Measurements from ENCODE around the gene TMEM132C. TPM values are rescaled to one million over a fixed set of nuclear protein-coding genes. Genes with fewer than 3 reads are reported as not detected.

TMEM132C gene
- total RNA-seq, 2 experiments from 2014 or later = not detected

GRCh38 chr12:128654468-128654867 is 387.5 kb downstream of the TMEM132C start:
- H3K9me2 ChIP-seq (ENCODE audit: insufficient read depth, low read length) = no peaks in the 10 kb centered on the region
- H4K20me1 ChIP-seq (ENCODE audit: insufficient read depth, low read length) = no peaks in the 10 kb centered on the region
- intact Hi-C loops (cut with micrococcal nuclease; ENCODE audit: unreplicated experiment) = no loop called here
- no peaks in the 10 kb centered on the region for H3K36me3 ChIP-seq (ENCODE audit: insufficient read depth, low read length)
- ChIA-PET POLR2A (no interaction called here), CTCF (ENCODE audit: unreplicated experiment) (no interaction called here)
- H2AFZ ChIP-seq (ENCODE audit: low read length) = no peak overlapping the region
- no peak overlapping the region for H3K4me3 ChIP-seq (ENCODE audit: low read depth, low read length, poor library complexity, severe bottlenecking)
- DNase-seq (ENCODE audit: low spot score) = no peak
- H3K4me1 ChIP-seq (ENCODE audit: insufficient read depth, low read length, poor library complexity, severe bottlenecking) = no peaks in the 10 kb centered on the region
- BruUV-seq (replicated peaks) = no TSS peak
- no peaks in the 10 kb centered on the region for H3K9me3 ChIP-seq (ENCODE audit: low read length)
- H3K4me2 ChIP-seq (ENCODE audit: low read length) = no peak overlapping the region
- no peaks in the 10 kb centered on the region for H3K79me2 ChIP-seq (ENCODE audit: insufficient read depth, low read depth, low read length)
- H3K27ac ChIP-seq (ENCODE audit: low read depth, low read length, poor library complexity, severe bottlenecking) = no peak overlapping the region
- no peak for TF ChIP-seq CTCF (conservative IDR thresholded peaks at IDR 0.05; ENCODE audit: low read length)
- no peak for TF ChIP-seq EZH2phosphoT487 (IDR thresholded peaks at IDR 0.05; ENCODE audit: borderline replicate concordance, low read depth, low read length)

- no peaks in the 10 kb centered on the region for H3K9me3 ChIP-seq (ENCODE audit: low read length)
- no peak overlapping the region for H3K27ac ChIP-seq (ENCODE audit: low read depth, low read length, poor library complexity, severe bottlenecking)
- intact Hi-C loops (cut with micrococcal nuclease; ENCODE audit: unreplicated experiment) = no loop called here
- no peaks in the 10 kb centered on the region for H3K4me1 ChIP-seq (ENCODE audit: insufficient read depth, low read length, poor library complexity, severe bottlenecking)
- H3K4me2 ChIP-seq (ENCODE audit: low read length) = no peak overlapping the region
- no peaks in the 10 kb centered on the region for H3K36me3 ChIP-seq (ENCODE audit: insufficient read depth, low read length)
- ChIA-PET POLR2A (interaction anchor here (0.6 kb wide), 2 partner anchors 33 to 37 kb away, joined by 3 to 4 read pairs; no protein-coding TSS in a partner anchor), CTCF (ENCODE audit: unreplicated experiment) (no interaction called here)
- TF ChIP-seq EZH2phosphoT487 (IDR thresholded peaks at IDR 0.05; ENCODE audit: borderline replicate concordance, low read depth, low read length) (no peak), CTCF (conservative IDR thresholded peaks at IDR 0.05; ENCODE audit: low read length) (no peak)
- DNase-seq (ENCODE audit: low spot score) = no peak
- no TSS peak for BruUV-seq (replicated peaks)
- H3K79me2 ChIP-seq (ENCODE audit: insufficient read depth, low read depth, low read length) = no peaks in the 10 kb centered on the region
- H2AFZ ChIP-seq (ENCODE audit: low read length) = no peak overlapping the region
- H4K20me1 ChIP-seq (ENCODE audit: insufficient read depth, low read length) = no peaks in the 10 kb centered on the region; the same call in 1 of the 2 replicates
- no peak overlapping the region for H3K4me3 ChIP-seq (ENCODE audit: low read depth, low read length, poor library complexity, severe bottlenecking)
- H3K9me2 ChIP-seq (ENCODE audit: insufficient read depth, low read length) = no peaks in the 10 kb centered on the region
These were observed 390.4 kb downstream of the TMEM132C start for GRCh38 chr12:128657378-128657777.

- H4K20me1 ChIP-seq (ENCODE audit: insufficient read depth, low read length) = no peaks in the 10 kb centered on the region; the same call in 1 of the 2 replicates
- no peaks in the 10 kb centered on the region for H3K36me3 ChIP-seq (ENCODE audit: insufficient read depth, low read length)
- intact Hi-C loops (cut with micrococcal nuclease; ENCODE audit: unreplicated experiment) = no loop called here
- CTCF ChIA-PET (ENCODE audit: unreplicated experiment) = no interaction called here
- H3K9me2 ChIP-seq (ENCODE audit: insufficient read depth, low read length) = no peaks in the 10 kb centered on the region
- POLR2A ChIA-PET = no interaction called here
- no peak overlapping the region for H3K4me3 ChIP-seq (ENCODE audit: low read depth, low read length, poor library complexity, severe bottlenecking)
- DNase-seq (ENCODE audit: low spot score) = no peak
- H3K27ac ChIP-seq (ENCODE audit: low read depth, low read length, poor library complexity, severe bottlenecking) = no peak overlapping the region
- no peak overlapping the region for H3K4me2 ChIP-seq (ENCODE audit: low read length)
- no peak overlapping the region for H2AFZ ChIP-seq (ENCODE audit: low read length)
- no peaks in the 10 kb centered on the region for H3K4me1 ChIP-seq (ENCODE audit: insufficient read depth, low read length, poor library complexity, severe bottlenecking)
- BruUV-seq (replicated peaks) = no TSS peak
- no peak for TF ChIP-seq EZH2phosphoT487 (IDR thresholded peaks at IDR 0.05; ENCODE audit: borderline replicate concordance, low read depth, low read length)
- TF ChIP-seq CTCF (conservative IDR thresholded peaks at IDR 0.05; ENCODE audit: low read length) = no peak
- no peaks in the 10 kb centered on the region for H3K79me2 ChIP-seq (ENCODE audit: insufficient read depth, low read depth, low read length)
- no peaks in the 10 kb centered on the region for H3K9me3 ChIP-seq (ENCODE audit: low read length)
These were observed 393.7 kb downstream of the TMEM132C start for GRCh38 chr12:128660532-128661225.

All from OCI-LY7 (cell line).